Dendritic cell treated with granulocyte-macrophage colony-stimulating factor and Interleukin-4, amounts not matched to agents 40 ng/mL and 50 ng/mL, for 4 days (primary cell): ENCODE measurements around the gene EIPR1.

Experiments used
- H3K27ac Mint-ChIP-seq: one replicate; pipeline ENCODE4 v1.8.0; 2022; ENCODE audit warnings: mild to moderate bottlenecking, mixed read lengths
- H3K27me3 Mint-ChIP-seq: one replicate; pipeline ENCODE4 v1.8.0; 2022; ENCODE audit warnings: mild to moderate bottlenecking, mixed read lengths
- H3K36me3 Mint-ChIP-seq: one replicate; pipeline ENCODE4 v1.8.0; 2022; ENCODE audit warnings: low read depth, mixed read lengths
- H3K4me1 Mint-ChIP-seq: one replicate; pipeline ENCODE4 v1.8.0; 2022; ENCODE audit warnings: low read depth, mixed read lengths
- H3K4me3 Mint-ChIP-seq: one replicate; pipeline ENCODE4 v1.8.0; 2022; ENCODE audit warnings: mild to moderate bottlenecking, moderate library complexity, mixed read lengths
- H3K9me3 Mint-ChIP-seq: one replicate; pipeline ENCODE4 v1.8.0; 2022; ENCODE audit warnings: mixed read lengths
- intact Hi-C: fragments of 100-400 bp; cut with micrococcal nuclease; formaldehyde crosslinking; loops from one replicate; pipeline ENCODE4 v1.15.0; 2022

EIPR1 gene

GRCh38 chr2:3334392-3335345 is 42.9 kb downstream of the EIPR1 start:
- H3K27me3 Mint-ChIP-seq, result no peaks in the 10 kb centered on the region
- no peak overlapping the region for H3K4me3 Mint-ChIP-seq
- no peaks in the 10 kb centered on the region for H3K4me1 Mint-ChIP-seq
- no peak overlapping the region for H3K27ac Mint-ChIP-seq
- peaks cover 20% of the 10 kb centered on the region for H3K9me3 Mint-ChIP-seq
- peaks cover 84% of the 10 kb centered on the region for H3K36me3 Mint-ChIP-seq
- intact Hi-C loops, result no loop called here

DNA sequence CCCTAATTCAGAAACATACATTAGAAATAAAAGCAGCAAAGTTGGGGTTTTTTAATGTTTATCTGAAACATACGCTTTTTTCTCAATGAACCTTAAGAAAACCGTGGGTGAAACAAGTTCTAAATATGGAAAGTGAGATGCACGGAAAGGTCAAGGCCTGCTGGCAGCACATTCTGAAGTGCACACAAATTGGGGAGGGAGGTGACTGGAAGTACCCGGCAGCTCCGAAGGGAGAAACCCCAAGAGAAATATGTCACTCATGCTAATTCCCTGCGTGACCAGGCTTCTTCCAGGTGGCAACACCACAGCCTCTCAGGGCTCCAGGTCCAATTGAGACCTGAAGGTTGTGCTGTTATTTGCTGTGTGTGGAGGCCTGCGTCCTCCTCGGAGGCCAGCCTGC is 45.5 kb downstream of the EIPR1 start:
- Mint-ChIP-seq H3K27ac (no peak overlapping the region), H3K4me1 (no peaks in the 10 kb centered on the region), H3K27me3 (no peaks in the 10 kb centered on the region), H3K4me3 (no peak overlapping the region), H3K9me3 (peaks cover 18% of the 10 kb centered on the region), H3K36me3 (peaks cover 68% of the 10 kb centered on the region)
- intact Hi-C loops, result no loop called here

GRCh38 chr2:3329491-3329890 is 48.1 kb downstream of the EIPR1 start:
- H3K27ac Mint-ChIP-seq, result no peak overlapping the region
- no peaks in the 10 kb centered on the region for H3K9me3 Mint-ChIP-seq
- no peaks in the 10 kb centered on the region for H3K4me1 Mint-ChIP-seq
- H3K36me3 Mint-ChIP-seq, result peaks cover 54% of the 10 kb centered on the region
- no peaks in the 10 kb centered on the region for H3K27me3 Mint-ChIP-seq
- H3K4me3 Mint-ChIP-seq, result no peak overlapping the region
- intact Hi-C loops, result no loop called here

DNA sequence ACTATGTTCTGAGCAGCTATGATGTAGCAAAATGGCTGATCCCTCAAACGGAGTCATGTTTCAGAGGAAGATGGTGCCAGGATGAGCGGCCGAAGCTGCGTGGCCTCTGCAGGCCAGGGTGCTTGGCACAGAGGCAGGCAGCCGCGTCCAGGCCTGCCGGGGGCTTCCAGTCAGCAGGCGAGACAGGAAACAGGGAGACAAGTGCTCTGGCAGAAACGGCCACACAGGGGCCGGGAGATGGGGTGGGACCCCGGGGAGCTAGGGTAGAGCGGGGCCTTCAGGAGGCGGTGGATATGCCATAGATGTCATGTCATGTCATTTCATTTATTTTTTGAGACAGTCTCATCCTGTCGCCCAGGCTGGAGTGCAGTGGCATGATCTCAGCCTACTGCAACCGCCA is 50.7 kb downstream of the EIPR1 start:
- Mint-ChIP-seq H3K4me1 (no peaks in the 10 kb centered on the region), H3K36me3 (peaks cover 47% of the 10 kb centered on the region), H3K27ac (no peak overlapping the region), H3K9me3 (no peaks in the 10 kb centered on the region), H3K27me3 (no peaks in the 10 kb centered on the region), H3K4me3 (no peak overlapping the region)
- intact Hi-C loops, result no loop called here

DNA sequence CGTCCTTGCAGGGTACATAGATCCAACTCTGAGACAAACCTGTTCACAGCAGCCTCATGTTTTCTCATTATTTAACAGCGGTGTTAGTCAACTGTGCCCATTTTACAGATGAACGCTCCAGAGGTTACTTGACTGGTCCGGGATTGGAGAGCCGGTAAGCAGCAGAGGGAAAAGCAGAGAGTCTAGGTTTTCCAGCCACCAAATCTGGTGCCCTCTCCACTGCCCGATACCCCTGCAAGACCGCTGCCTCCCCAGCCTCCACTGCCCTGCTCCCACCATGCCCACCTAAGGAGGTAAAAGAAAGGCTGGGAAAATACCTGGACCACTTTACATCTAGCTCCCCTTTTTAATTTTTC is 51.5 kb downstream of the EIPR1 start:
- H3K4me3 Mint-ChIP-seq, result no peak overlapping the region
- H3K9me3 Mint-ChIP-seq, result no peaks in the 10 kb centered on the region
- no peaks in the 10 kb centered on the region for H3K27me3 Mint-ChIP-seq
- intact Hi-C loops, result no loop called here
- H3K27ac Mint-ChIP-seq, result no peak overlapping the region
- peaks cover 53% of the 10 kb centered on the region for H3K36me3 Mint-ChIP-seq
- H3K4me1 Mint-ChIP-seq, result no peaks in the 10 kb centered on the region

DNA sequence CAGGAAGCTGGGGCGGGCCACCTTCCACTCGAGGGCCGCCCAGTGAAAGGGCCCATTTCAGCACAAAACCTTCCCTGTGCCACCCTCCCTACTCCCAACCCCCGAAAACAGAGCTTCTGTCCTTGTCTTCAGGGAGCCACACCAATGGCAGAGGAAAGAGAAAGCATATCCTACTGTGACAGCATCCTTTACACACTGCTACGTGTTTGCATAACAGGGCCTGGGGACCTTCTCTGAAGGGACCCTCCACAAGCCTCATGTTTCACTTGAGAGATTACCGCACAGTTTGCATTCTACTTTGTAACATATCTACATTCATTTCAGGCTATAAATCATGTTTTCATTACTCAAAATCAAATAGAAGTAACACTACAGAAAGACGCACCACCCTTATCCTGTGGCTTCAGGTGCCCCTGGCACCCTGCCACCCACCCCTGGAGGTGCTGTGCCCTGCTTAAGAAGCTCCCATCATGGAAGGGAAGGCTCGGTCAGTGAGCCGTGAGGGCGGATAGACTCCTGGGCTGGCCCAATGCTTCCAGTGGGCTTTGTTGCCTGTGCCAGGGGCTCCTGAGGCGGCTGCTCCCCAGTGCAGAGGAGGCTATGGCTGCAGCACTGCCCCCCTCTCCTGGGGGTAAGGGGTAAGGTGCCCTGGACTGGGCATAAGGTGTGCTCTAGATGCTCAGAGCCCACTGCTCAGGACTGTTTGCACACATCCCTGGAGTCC is 52.0 kb downstream of the EIPR1 start:
- H3K9me3 Mint-ChIP-seq, result no peaks in the 10 kb centered on the region
- intact Hi-C loops, result no loop called here
- H3K4me3 Mint-ChIP-seq, result no peak overlapping the region
- peaks cover 49% of the 10 kb centered on the region for H3K36me3 Mint-ChIP-seq
- H3K27ac Mint-ChIP-seq, result no peak overlapping the region
- no peaks in the 10 kb centered on the region for H3K27me3 Mint-ChIP-seq
- no peaks in the 10 kb centered on the region for H3K4me1 Mint-ChIP-seq

- Mint-ChIP-seq H3K9me3 (no peaks in the 10 kb centered on the region), H3K4me3 (no peak overlapping the region), H3K36me3 (peaks cover 48% of the 10 kb centered on the region), H3K27me3 (no peaks in the 10 kb centered on the region), H3K27ac (no peak overlapping the region), H3K4me1 (no peaks in the 10 kb centered on the region)
- intact Hi-C loops, result no loop called here
These were observed 53.0 kb downstream of the EIPR1 start for GRCh38 chr2:3324404-3325281.

DNA sequence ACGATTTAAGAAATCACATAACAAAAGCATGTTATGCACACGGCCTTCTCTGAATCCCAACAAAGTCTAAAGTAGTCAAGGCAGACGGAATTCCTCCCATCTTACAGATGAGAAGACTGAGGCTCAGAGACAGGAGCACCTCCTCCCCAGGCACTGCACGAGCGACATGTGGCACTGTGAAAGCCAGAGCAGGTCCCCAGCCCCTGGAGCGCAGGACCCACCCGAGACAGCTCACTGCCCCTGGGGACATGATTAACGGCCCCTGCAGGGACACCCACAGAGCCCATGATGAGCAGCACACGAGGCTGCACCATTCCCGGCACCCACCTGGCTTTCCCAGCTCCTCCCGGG is 53.6 kb downstream of the EIPR1 start:
- Mint-ChIP-seq H3K27me3 (no peaks in the 10 kb centered on the region), H3K4me3 (no peak overlapping the region), H3K4me1 (no peaks in the 10 kb centered on the region), H3K36me3 (peaks cover 52% of the 10 kb centered on the region), H3K9me3 (no peaks in the 10 kb centered on the region), H3K27ac (no peak overlapping the region)
- intact Hi-C loops, result no loop called here

GRCh38 chr2:3323360-3324035 is 54.1 kb downstream of the EIPR1 start:
- intact Hi-C loops, result no loop called here
- H3K4me3 Mint-ChIP-seq, result no peak overlapping the region
- H3K27me3 Mint-ChIP-seq, result no peaks in the 10 kb centered on the region
- no peaks in the 10 kb centered on the region for H3K9me3 Mint-ChIP-seq
- peaks cover 57% of the 10 kb centered on the region for H3K36me3 Mint-ChIP-seq
- no peaks in the 10 kb centered on the region for H3K4me1 Mint-ChIP-seq
- H3K27ac Mint-ChIP-seq, result no peak overlapping the region

DNA sequence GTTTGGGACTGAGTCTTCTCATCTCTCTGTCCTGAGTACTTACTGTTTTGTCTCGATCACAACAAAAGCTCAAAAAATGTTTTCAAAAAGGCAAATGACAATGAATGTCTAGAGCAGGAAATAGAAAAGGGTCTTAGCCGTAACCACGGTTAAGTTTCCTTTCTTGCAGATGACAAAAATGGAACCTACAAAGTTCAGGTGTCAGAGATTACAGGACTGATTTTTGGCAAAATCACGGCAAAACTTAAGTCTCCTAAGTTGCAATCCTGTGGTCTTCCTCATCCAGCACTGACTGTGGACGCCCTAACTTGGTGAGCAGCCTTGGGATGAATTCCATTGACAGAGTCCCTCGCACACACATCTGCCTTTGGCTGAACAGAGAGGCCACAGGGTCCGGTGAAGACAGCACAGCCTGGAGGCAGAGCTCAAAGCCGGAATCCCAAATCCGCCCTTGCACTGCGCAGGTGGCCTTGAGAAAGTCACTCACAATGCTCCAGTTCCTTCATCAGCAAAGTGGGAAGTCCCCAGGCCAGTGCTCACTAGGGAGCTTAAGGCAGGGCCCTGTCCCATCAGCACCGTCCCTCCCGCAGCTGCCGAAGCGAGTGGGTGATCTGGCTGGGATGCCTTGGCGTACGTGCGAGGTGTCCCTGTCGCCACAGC is 55.2 kb downstream of the EIPR1 start:
- no peak overlapping the region for H3K27ac Mint-ChIP-seq
- H3K27me3 Mint-ChIP-seq, result no peaks in the 10 kb centered on the region
- no peak overlapping the region for H3K4me3 Mint-ChIP-seq
- H3K9me3 Mint-ChIP-seq, result no peaks in the 10 kb centered on the region
- intact Hi-C loops, result no loop called here
- no peaks in the 10 kb centered on the region for H3K4me1 Mint-ChIP-seq
- H3K36me3 Mint-ChIP-seq, result peaks cover 68% of the 10 kb centered on the region

DNA sequence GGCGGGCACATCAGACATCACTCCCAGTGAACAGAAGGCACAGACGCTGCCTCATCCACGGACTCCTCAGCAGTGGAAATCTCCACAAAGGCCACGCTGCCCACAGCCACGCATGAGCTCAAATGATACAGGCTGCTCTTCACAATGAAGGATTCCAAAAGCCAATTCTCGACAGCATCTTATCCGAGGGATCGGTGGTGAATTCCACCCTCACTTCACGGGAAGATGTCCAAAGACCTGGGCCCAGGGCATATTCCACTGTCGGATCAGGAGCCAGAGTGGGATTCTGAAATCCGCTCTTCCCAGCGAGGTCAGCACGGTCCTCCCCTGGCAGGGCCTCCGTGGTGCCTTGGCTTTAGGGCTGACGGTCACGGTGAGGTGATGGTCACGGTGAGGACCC is 55.8 kb downstream of the EIPR1 start:
- H3K9me3 Mint-ChIP-seq, result no peaks in the 10 kb centered on the region
- H3K27ac Mint-ChIP-seq, result no peak overlapping the region
- H3K4me1 Mint-ChIP-seq, result no peaks in the 10 kb centered on the region
- H3K4me3 Mint-ChIP-seq, result no peak overlapping the region
- no peaks in the 10 kb centered on the region for H3K27me3 Mint-ChIP-seq
- intact Hi-C loops, result no loop called here
- H3K36me3 Mint-ChIP-seq, result peaks cover 72% of the 10 kb centered on the region

DNA sequence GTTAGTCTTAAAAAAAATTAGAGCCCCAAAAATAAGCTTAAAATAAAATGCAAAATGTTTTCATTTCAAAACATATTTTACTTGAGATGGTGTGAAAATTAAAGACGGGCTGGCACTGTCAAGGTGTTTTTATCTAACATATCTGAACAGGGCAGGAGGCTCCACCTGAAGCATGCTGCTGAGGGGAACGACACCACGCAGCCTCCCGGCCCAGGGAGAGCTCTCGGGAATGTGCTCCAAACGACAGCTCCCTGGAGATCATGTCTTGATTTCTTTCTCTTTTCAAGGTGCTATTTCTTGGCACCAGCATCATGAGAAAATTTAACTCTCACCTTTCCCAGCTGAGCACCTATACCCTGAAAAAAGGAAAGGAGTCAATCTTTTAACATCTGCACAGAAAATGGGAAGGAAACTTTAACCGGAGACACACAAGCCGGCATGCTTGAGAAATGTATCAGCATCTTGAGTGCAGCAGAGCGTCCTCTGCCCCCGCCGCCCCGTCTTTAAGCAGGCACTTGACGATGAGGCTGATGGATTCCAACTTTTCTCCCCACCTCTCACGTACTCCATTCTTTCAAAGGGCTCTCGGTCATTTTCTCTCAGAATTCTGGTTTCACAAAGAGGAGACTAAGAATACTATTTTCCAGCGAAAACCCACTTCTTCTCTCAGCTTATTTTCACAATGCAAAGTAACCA is 56.6 kb downstream of the EIPR1 start:
- Mint-ChIP-seq H3K27me3 (no peaks in the 10 kb centered on the region), H3K27ac (no peak overlapping the region), H3K4me3 (no peak overlapping the region), H3K36me3 (peaks cover 69% of the 10 kb centered on the region), H3K4me1 (no peaks in the 10 kb centered on the region), H3K9me3 (no peaks in the 10 kb centered on the region)
- intact Hi-C loops, result no loop called here
